ENCODE data around the gene PEX14. TPM values are rescaled to one million over a fixed set of nuclear protein-coding genes. Genes with fewer than 3 reads are reported as not detected.

PEX14 gene
- total and polyA plus RNA-seq, 9 of the 15 experiments (the other 6 are each of a cell fraction or from before 2014, with no cell fraction given) = 2.6 to 45.7 (median 22.7) TPM

- intact Hi-C loops (cut with micrococcal nuclease) = no loop called here
- no peaks in the 10 kb centered on the region for H3K9me3 ChIP-seq (replicated peaks; ENCODE audit: control insufficient read depth, insufficient read depth, low read depth, low read length)
- TF ChIP-seq ZFX (CRISPR knock-in tag; IDR thresholded peaks at IDR 0.05) (no peak), RBM17 (IDR thresholded peaks at IDR 0.05; ENCODE audit: borderline replicate concordance, low read depth, low read length) (no peak), SIN3A (IDR thresholded peaks at IDR 0.05; ENCODE audit: borderline replicate concordance in 2 of 2, control insufficient read depth in 1 of 2, low read depth in 2 of 2, low read length in 2 of 2) (no peak), KDM5B (IDR thresholded peaks at IDR 0.05; ENCODE audit: insufficient replicate concordance, low read depth, low read length) (no peak), TRIM24 (IDR thresholded peaks at IDR 0.05) (no peak), TEAD1 (CRISPR knock-in tag; IDR thresholded peaks at IDR 0.05) (no peak)
- in situ Hi-C loops (cut with MboI) = no loop called here
- no peak overlapping the region for H3K4me2 ChIP-seq (ENCODE audit: insufficient read depth, low read length)
- H3K9me1 ChIP-seq (ENCODE audit: control insufficient read depth, insufficient read depth, low read length) = no peaks in the 10 kb centered on the region
- H3K27me3 ChIP-seq (ENCODE audit: control insufficient read depth in 2 of 2, insufficient read depth in 2 of 2, low read length in 2 of 2) = no peaks in the 10 kb centered on the region
- H3K4me3 ChIP-seq = no peak overlapping the region
- H4K20me1 ChIP-seq (replicated peaks; ENCODE audit: control insufficient read depth, insufficient read depth, low read length) = 0 out of 2 replicates have a peak, but pooled peaks cover 16% of the 10 kb centered on the region
- H3K27ac ChIP-seq (ENCODE audit: extremely low read depth, low read depth, low read length) = no peak overlapping the region
- ChIA-PET CTCF (ENCODE audit: low intra/inter-chr PET ratio) (no interaction called here), POLR2A (no interaction called here)
- H3K4me1 ChIP-seq (replicated peaks in 1 of 2; ENCODE audit: control insufficient read depth in 2 of 2, insufficient read depth in 2 of 2, low read length in 2 of 2) = no peaks in the 10 kb centered on the region
- FAIRE-seq (no peak), ATAC-seq (no peak), DNase-seq (ENCODE audit: extremely low read depth in 1 of 4, low spot score in 3 of 4) (no peak)
- WGBS (ENCODE audit: insufficient coverage, low coverage, missing lambda C conversion rate) = 87% methylated on average over 22 of the region's 23 CpGs
- BruUV-seq (replicated peaks) = no TSS peak
- H3K36me3 ChIP-seq (ENCODE audit: control insufficient read depth, insufficient read depth, low read length) = peaks cover 11% of the 10 kb centered on the region; the same call in 2 of the 3 replicates
- no peak overlapping the region for H2AFZ ChIP-seq (ENCODE audit: low read depth, low read length)
- no peaks in the 10 kb centered on the region for H3K79me2 ChIP-seq (ENCODE audit: control insufficient read depth, insufficient read depth, low read length)
- H3K9ac ChIP-seq (ENCODE audit: insufficient read depth in 1 of 2, low read depth in 2 of 2, low read length in 2 of 2) = 0 out of 4 replicates have a peak overlapping the region, but pooled peaks of 1 of the 2 experiments have one; percentile 11
Measured at GRCh38 chr1:10617931-10618885, 143.5 kb downstream of the PEX14 start.
